ENCODE data around the gene NPIPB8.
"Not testable (repeated sequence)": the region's sequence is repeated elsewhere in the genome, so short reads cannot be mapped to it uniquely, and the experiment has no call there.

Gene NPIPB8

DNA sequence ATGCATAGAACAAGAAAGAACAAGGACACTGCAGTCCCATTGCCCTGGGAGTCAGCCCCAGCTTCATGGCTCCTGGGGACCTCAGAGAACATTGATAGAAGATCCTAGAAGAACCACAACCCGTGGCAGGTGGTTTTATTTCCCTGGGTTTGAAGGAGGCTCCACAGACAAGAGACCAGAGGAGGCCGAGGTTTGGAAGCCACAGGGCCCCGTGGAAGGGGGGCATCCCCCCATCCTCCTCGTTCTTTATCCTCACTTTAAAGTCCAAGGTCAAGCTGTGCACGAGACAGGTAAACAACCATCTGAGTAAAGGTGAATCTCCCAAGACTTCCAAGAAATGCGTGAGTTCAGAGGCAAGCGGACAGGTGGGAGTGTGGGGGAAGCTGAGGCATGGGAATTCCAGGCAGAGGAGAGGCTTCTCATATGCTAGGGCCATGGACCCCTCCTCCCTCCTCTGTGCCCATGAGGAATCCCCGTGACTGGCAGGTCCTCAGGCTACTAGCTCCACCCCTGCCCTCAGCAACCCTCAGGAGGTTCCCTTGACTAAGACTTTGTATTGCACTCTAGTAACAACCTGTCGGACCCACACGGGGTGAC is 27.2 kb upstream of the NPIPB8 start:
- Mint-ChIP-seq H3K27me3 (no peaks in the 10 kb centered on the region), H3K9me3 (no peaks in the 10 kb centered on the region), H3K36me3 (ENCODE audit: low read depth) (peaks cover 39% of the 10 kb centered on the region), H3K4me1 (ENCODE audit: low read depth) (peaks cover 32% of the 10 kb centered on the region), H3K4me3 (peak overlapping the region; percentile 57), H3K27ac (peak overlapping the region; percentile 77)
- intact Hi-C loops (cut with micrococcal nuclease): no loop called here

- H3K9me3 Mint-ChIP-seq; H3K27me3 Mint-ChIP-seq; H3K4me3 Mint-ChIP-seq; H3K27ac Mint-ChIP-seq; intact Hi-C loops (cut with micrococcal nuclease): not testable (repeated sequence)
- Mint-ChIP-seq H3K36me3 (ENCODE audit: low read depth) (peaks cover 20% of the 10 kb centered on the region), H3K4me1 (ENCODE audit: low read depth) (peaks cover 46% of the 10 kb centered on the region)
These were observed 25.2 kb upstream of the NPIPB8 start for GRCh38 chr16:28612359-28613280.

- H3K27me3 Mint-ChIP-seq; H3K4me3 Mint-ChIP-seq; H3K9me3 Mint-ChIP-seq; H3K27ac Mint-ChIP-seq; intact Hi-C loops (cut with micrococcal nuclease); H3K36me3 Mint-ChIP-seq (ENCODE audit: low read depth): not testable (repeated sequence)
- peaks cover 49% of the 10 kb centered on the region for H3K4me1 Mint-ChIP-seq (ENCODE audit: low read depth)
These were observed 24.0 kb upstream of the NPIPB8 start for GRCh38 chr16:28613912-28614311.

- H3K36me3 Mint-ChIP-seq (ENCODE audit: low read depth); H3K4me3 Mint-ChIP-seq; H3K27me3 Mint-ChIP-seq; intact Hi-C loops (cut with micrococcal nuclease); H3K9me3 Mint-ChIP-seq; H3K27ac Mint-ChIP-seq: not testable (repeated sequence)
- H3K4me1 Mint-ChIP-seq (ENCODE audit: low read depth): peaks cover 43% of the 10 kb centered on the region
These were observed 23.3 kb upstream of the NPIPB8 start for GRCh38 chr16:28614561-28614960.

- intact Hi-C loops (cut with micrococcal nuclease): not testable (repeated sequence)
These were observed 22.2 kb upstream of the NPIPB8 start for GRCh38 chr16:28615486-28616223.

DNA sequence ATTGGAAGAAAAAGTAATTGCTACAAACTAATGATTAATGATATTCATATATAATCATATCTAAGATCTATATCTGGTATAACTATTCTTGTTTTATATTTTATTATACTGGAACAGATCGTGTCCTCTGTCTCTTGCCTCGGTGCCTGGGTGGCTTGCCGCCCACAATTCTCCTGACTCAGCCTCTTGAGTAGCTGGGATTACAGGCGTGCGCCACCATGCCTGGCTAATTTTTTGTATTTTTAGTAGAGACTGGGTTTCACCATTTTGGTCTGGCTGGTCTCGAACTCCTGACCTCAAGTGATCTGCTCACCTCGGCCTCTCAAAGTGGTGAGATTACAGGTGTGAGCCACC is 21.7 kb upstream of the NPIPB8 start:
- H3K4me3 Mint-ChIP-seq, H3K27me3 Mint-ChIP-seq: not testable (repeated sequence)

More at GRCh38 chr16:28615486-28616223, 22.2 kb upstream of the NPIPB8 start:
- H3K9me3 Mint-ChIP-seq; H3K27me3 Mint-ChIP-seq; H3K27ac Mint-ChIP-seq; H3K36me3 Mint-ChIP-seq (ENCODE audit: low read depth); H3K4me3 Mint-ChIP-seq: not testable (repeated sequence)
- H3K4me1 Mint-ChIP-seq (ENCODE audit: low read depth): peaks cover 33% of the 10 kb centered on the region

DNA sequence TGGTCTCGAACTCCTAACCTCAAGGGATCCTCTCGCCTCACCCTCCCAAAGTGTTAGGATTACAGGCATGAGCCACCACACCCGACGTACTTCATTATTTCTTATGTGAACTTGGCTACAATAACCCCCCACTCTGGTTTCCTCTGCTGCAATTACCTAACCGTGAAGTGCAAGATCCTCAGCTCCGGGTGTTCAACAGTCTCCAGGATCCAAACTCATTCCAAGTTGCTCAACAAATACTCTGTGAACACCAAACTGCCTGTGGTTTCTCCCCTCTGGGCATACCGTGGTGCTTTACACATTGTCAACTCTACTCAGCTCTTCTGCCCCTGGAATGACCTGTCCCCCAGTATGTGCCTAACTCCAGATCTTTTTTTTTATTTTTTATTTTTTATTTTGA is 21.2 kb upstream of the NPIPB8 start:
- Mint-ChIP-seq H3K4me3 (no peak overlapping the region), H3K36me3 (ENCODE audit: low read depth) (no peaks in the 10 kb centered on the region), H3K27ac (peak overlapping the region; percentile 37), H3K9me3 (no peaks in the 10 kb centered on the region), H3K27me3 (no peaks in the 10 kb centered on the region), H3K4me1 (ENCODE audit: low read depth) (peaks cover 31% of the 10 kb centered on the region)
- intact Hi-C loops (cut with micrococcal nuclease): no loop called here

More for the DNA sequence above, 21.7 kb upstream of the NPIPB8 start:
- H3K27ac Mint-ChIP-seq; H3K36me3 Mint-ChIP-seq (ENCODE audit: low read depth); intact Hi-C loops (cut with micrococcal nuclease); H3K9me3 Mint-ChIP-seq: not testable (repeated sequence)
- H3K4me1 Mint-ChIP-seq (ENCODE audit: low read depth): peaks cover 28% of the 10 kb centered on the region

DNA sequence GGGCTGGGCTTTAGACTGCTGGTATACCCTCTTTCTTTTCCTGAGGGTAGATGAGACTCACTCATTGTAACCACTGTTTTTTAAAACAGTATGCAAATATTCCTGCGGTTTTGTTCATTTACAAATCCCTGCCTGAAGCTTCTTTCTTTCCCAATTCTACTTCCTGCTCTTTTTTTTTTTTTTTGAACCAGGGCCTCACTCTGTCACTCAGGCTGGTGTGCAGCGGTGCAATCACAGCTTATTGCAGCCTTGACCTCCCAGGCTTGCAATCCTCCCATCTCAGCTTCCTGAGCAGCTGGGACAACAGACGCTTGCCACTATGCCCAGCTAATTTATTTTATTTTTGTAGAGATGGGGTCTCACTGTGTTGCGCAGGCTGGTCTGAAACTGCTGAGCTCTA is 20.0 kb upstream of the NPIPB8 start:
- Mint-ChIP-seq H3K36me3 (ENCODE audit: low read depth) (no peaks in the 10 kb centered on the region), H3K27ac (no peak overlapping the region), H3K4me3 (no peak overlapping the region), H3K4me1 (ENCODE audit: low read depth) (peaks cover 43% of the 10 kb centered on the region), H3K27me3 (no peaks in the 10 kb centered on the region), H3K9me3 (no peaks in the 10 kb centered on the region)
- intact Hi-C loops (cut with micrococcal nuclease): no loop called here

GRCh38 chr16:28620316-28620715 is 17.5 kb upstream of the NPIPB8 start:
- H3K27me3 Mint-ChIP-seq; H3K27ac Mint-ChIP-seq; H3K9me3 Mint-ChIP-seq; intact Hi-C loops (cut with micrococcal nuclease); H3K4me3 Mint-ChIP-seq; H3K36me3 Mint-ChIP-seq (ENCODE audit: low read depth): not testable (repeated sequence)
- H3K4me1 Mint-ChIP-seq (ENCODE audit: low read depth): peaks cover 52% of the 10 kb centered on the region

DNA sequence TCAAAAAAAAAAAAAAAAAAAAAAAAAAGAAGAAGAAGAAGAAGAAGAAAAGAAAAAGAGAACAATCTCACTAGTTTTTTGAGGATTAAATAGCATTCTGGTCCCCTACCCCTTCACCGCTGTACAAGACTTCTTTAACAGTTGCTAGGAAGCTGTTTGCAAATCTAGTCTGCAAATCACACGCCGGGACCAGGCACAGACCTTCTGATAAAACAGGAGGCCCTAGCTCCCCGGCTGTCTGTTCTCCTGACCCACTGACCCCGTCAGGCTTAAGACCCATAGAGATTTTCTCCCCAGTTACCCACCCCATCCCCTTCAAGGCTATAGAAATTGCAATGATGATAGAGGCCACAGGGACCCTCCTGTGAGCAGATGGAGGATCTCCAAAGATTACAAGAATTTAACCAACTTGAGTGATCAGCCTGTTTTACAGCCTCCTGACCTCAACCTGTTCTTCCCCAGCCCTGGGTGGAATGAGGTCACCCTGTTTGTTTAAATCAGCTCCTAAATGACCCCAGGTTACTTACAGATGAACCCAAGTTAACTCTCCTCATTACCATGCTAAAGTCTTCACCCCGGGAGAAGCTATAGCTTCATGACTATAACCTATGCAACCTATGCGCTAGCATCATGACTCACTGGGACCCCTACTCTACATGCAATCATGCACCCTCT is 16.2 kb upstream of the NPIPB8 start:
- no peaks in the 10 kb centered on the region for H3K9me3 Mint-ChIP-seq
- intact Hi-C loops (cut with micrococcal nuclease): no loop called here
- peaks cover 42% of the 10 kb centered on the region for H3K4me1 Mint-ChIP-seq (ENCODE audit: low read depth)
- no peak overlapping the region for H3K27ac Mint-ChIP-seq
- H3K4me3 Mint-ChIP-seq: no peak overlapping the region
- peaks cover 5% of the 10 kb centered on the region for H3K27me3 Mint-ChIP-seq
- no peaks in the 10 kb centered on the region for H3K36me3 Mint-ChIP-seq (ENCODE audit: low read depth)

GRCh38 chr16:28622532-28623171 is 15.2 kb upstream of the NPIPB8 start:
- H3K36me3 Mint-ChIP-seq (ENCODE audit: low read depth); intact Hi-C loops (cut with micrococcal nuclease); H3K9me3 Mint-ChIP-seq; H3K27me3 Mint-ChIP-seq: not testable (repeated sequence)
- Mint-ChIP-seq H3K4me1 (ENCODE audit: low read depth) (peaks cover 34% of the 10 kb centered on the region), H3K4me3 (peak overlapping the region; percentile 75), H3K27ac (peak overlapping the region; percentile 73)

DNA sequence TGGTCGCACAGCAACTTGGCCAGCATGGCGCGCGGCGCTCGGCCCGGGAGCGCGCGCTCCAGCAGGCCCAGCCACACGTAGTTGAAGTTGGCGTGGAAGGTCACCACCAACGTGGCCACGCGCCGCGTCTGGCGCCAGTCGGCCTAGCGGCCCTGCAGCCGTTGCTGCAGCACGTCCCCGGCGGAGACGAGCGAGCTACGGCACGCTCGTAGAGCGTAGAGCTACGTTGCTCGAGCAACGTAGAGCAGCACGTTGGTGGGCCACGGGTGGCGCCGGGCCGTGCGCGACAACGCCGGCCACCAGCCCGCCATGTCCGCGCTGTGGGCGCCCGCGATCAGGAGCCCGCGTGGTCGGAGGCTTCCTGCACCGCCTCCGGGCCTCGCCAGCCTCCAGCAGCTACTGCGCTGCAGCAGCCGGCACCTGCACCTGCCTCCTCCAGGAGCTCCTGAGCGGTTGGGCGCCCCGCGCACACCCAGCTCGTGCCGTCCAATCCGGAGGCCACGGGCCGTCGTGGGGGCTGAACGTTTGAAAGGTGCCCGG is 14.6 kb upstream of the NPIPB8 start:
- Mint-ChIP-seq H3K36me3 (ENCODE audit: low read depth) (no peaks in the 10 kb centered on the region), H3K4me1 (ENCODE audit: low read depth) (peaks cover 28% of the 10 kb centered on the region), H3K27ac (peak overlapping the region; percentile 73), H3K4me3 (peak overlapping the region; percentile 75), H3K9me3 (no peaks in the 10 kb centered on the region), H3K27me3 (peaks cover 5% of the 10 kb centered on the region)
- intact Hi-C loops (cut with micrococcal nuclease): no loop called here

GRCh38 chr16:28630905-28631304 is 7.0 kb upstream of the NPIPB8 start:
- intact Hi-C loops (cut with micrococcal nuclease); H3K27ac Mint-ChIP-seq; H3K36me3 Mint-ChIP-seq (ENCODE audit: low read depth): not testable (repeated sequence)

More at GRCh38 chr16:28630905-28631304, 7.0 kb upstream of the NPIPB8 start:
- H3K4me3 Mint-ChIP-seq; H3K9me3 Mint-ChIP-seq; H3K4me1 Mint-ChIP-seq (ENCODE audit: low read depth); H3K27me3 Mint-ChIP-seq: not testable (repeated sequence)
